ENCODE results near the gene APBB1IP.
"Not testable (repeated sequence)": the region's sequence is repeated elsewhere in the genome, so short reads cannot be mapped to it uniquely, and the experiment has no call there.

The APBB1IP gene, protein sequence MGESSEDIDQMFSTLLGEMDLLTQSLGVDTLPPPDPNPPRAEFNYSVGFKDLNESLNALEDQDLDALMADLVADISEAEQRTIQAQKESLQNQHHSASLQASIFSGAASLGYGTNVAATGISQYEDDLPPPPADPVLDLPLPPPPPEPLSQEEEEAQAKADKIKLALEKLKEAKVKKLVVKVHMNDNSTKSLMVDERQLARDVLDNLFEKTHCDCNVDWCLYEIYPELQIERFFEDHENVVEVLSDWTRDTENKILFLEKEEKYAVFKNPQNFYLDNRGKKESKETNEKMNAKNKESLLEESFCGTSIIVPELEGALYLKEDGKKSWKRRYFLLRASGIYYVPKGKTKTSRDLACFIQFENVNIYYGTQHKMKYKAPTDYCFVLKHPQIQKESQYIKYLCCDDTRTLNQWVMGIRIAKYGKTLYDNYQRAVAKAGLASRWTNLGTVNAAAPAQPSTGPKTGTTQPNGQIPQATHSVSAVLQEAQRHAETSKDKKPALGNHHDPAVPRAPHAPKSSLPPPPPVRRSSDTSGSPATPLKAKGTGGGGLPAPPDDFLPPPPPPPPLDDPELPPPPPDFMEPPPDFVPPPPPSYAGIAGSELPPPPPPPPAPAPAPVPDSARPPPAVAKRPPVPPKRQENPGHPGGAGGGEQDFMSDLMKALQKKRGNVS

DNA sequence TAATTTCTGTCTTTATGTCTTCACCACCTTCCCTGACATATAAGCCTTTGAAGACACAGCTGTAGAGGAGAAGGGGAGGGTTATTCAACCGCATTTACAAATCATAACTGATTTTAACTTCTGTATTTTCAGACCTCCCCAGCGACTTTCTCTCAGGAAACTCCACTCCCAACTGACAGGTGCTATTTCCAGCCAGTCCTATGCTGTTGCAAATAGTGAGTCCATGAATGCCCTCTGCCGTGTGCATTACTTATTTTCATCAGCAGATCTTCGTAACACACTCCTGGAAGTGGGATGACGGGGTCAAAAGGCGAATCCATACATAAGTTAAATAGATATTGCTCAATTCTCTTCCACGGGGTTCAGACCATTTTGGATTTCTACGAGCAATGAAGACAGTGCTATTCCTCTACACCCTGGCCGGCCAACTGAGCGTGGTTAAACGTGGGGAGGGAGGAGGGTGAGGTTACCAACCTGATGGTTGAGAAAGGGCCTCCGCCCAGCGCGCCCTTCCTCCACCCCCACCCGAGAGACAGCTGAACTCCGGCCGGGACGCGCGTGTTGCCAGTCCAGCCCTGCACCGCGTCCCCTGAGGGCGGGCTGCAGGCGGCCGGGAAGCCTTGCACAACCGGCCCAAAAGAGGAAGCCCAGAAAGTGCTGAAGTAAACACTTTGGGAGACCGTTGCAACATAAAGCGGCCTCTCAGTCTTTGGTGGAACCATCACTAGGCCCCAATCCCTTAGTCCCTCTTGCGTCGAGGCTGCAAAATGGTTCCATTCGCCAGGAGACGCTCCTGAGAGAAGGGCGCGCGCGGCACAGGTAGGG is at the start of gene APBB1IP:
Gene APBB1IP (plus strand): TSS at position 705 of the 825 bp plus-strand sequence. CDS start 53,986 bp downstream, outside the sequence.
- peak; percentile 30 to 38 for DNase-seq (ENCODE audit: low read depth in 2 of 2)

GRCh38 chr10:26389533-26389932 is 48.6 kb upstream of the APBB1IP start:
- DNase-seq (ENCODE audit: low read depth in 2 of 2) = no peak

DNA sequence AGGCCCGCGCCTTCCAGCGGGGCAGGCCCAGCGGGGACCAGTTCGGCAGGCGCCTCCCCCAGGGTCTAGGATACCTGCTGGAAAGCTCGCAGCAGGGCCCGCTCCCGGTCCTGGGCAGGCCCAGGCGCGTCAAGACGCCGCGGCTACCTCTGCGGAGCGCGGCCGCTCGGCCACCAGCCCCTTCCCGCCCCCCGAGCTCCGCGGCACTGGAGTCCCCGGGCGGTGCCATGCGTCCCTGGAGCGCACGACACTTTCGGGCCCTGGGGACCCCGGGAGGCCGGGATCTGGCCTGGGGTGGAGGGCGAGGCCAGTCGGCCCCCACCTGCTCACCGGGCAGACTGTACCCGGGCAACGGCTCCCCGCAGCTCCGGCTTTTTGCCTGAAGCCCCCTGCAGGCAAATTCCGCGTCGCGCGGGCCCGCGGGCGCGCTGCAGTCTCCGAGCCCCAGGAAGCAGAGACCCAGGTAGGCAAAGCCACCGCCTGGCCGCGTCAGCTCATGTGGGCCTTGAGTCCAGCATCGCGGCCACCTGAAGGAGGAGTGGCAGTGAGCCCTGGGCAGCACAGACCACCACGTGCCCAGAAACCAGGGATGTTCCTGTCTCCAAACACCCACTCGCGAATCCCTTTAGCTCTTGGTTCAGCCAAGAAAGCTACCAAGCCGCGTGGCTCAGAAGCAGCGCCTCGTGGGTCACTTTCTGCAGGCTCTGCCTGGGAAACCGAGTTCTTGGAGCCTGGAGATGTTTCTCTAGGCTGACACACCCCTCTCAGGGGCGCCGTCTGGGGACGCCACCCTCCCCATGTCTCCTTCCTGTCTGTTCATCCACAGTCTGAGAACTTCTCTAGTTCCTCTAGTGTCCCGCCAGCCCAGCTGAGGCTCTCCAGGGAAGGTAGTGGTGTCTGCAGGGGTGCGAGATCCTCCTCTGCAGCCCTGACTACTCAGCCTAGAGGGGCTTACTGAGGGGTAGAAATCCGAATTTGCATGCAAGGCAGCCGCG is 46.1 kb upstream of the APBB1IP start:
- DNase-seq (ENCODE audit: low read depth in 2 of 2) = no peak

DNA sequence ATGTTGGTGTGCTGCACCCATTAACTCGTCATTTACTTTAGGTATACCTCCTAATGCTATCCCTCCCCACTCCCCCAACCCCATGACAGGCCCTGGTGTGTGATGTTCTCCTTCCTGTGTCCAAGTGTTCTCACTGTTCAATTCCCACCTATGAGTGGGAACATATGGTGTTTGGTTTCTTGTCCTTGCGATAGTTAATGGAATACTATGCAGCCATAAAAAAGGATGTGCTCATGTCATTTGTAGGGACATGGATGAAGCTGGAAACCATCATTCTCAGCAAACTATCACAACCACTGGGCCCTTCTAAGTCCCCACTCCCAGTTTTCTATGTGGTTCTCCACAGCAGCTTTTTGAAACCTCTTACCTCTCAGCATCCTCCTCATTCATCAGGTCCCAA is 39.8 kb upstream of the APBB1IP start:
- not testable (repeated sequence) for DNase-seq (ENCODE audit: low read depth in 2 of 2)

DNA sequence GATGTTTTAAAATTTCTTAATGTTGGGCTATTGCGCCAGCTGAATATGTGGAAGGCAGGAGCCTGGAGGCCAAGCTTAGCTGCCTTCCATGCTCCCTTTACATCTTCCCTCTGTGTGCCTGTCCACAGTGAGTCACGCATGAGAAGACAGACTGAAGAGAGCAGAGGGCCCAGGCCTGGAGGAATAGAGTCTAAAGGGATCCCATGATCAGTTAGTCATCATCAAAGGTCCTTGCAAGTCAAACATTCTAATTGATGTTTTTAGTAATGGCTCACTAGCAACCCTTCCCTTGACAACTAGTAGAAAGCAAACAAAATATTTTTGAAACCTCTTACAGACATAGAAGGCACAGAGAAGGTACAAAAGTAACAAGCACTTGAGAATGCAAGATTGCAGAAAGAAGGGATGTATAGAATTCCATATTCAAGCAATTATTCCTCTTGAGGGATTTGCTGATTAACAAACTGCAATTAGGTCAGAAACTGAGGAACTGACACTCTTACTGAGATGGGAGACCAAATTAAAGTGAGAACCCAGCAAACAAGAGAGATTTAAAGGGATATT is 30.7 kb upstream of the APBB1IP start:
- no peak for DNase-seq (ENCODE audit: low read depth in 2 of 2)

- DNase-seq (ENCODE audit: low read depth in 2 of 2) = no peak
Observed at GRCh38 chr10:26408858-26409494, 29.2 kb upstream of the APBB1IP start.

GRCh38 chr10:26410356-26410755 is 27.8 kb upstream of the APBB1IP start:
- DNase-seq (ENCODE audit: low read depth in 2 of 2) = no peak

GRCh38 chr10:26412932-26413331 is 25.2 kb upstream of the APBB1IP start:
- DNase-seq (ENCODE audit: low read depth in 2 of 2) = no peak

GRCh38 chr10:26413375-26413774 is 24.8 kb upstream of the APBB1IP start:
- no peak for DNase-seq (ENCODE audit: low read depth in 2 of 2)

- no peak for DNase-seq (ENCODE audit: low read depth in 2 of 2)
Observed at GRCh38 chr10:26417136-26417535, 21.0 kb upstream of the APBB1IP start.

- DNase-seq (ENCODE audit: low read depth in 2 of 2) = no peak
Observed at GRCh38 chr10:26422977-26423376, 15.2 kb upstream of the APBB1IP start.

DNA sequence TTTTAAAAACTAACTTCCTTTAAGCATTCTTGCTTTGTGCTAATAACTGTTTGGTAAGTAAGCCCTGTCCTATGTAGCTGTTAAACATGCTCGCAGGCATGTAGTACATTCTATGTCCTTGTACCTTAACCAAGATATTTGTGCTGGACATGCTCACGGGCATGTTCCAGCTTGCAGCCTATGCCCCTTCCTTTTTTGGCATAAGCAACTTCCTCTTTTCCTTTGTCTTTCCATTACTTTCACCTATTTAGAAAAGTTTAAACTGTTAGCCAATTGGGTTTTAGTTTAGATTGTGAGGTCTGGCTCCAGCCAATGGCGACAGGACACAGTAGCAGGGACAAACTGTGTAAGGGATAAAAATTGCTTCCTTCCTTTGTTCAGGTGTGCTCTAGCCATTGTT is 14.4 kb upstream of the APBB1IP start:
- no peak for DNase-seq (ENCODE audit: low read depth in 2 of 2)

DNA sequence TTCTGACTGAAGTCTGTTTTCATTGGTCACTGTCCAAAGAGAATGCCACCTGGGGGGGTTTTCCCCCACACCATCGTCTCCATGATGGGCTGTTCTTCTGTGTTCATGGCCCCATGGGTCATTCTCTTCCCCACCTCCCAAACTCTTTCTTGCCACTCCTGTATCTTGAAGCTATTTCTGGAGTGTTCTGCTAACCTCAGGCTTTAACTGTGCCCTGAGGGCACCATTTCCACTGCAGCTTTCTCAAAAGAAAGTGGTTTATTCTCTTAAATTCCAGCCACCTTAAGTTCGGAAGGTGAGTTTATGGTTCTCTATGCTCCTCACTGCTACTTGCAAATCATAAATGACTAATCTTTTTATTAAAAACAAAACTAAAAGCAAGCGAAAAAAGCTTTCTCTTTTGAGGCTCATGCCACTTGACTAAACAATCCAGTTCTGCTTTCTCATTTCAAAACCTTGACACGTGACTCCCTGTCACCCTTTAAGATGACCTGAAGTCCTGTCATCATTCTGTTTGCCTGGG is 7.4 kb upstream of the APBB1IP start:
- no peak for DNase-seq (ENCODE audit: low read depth in 2 of 2)

DNA sequence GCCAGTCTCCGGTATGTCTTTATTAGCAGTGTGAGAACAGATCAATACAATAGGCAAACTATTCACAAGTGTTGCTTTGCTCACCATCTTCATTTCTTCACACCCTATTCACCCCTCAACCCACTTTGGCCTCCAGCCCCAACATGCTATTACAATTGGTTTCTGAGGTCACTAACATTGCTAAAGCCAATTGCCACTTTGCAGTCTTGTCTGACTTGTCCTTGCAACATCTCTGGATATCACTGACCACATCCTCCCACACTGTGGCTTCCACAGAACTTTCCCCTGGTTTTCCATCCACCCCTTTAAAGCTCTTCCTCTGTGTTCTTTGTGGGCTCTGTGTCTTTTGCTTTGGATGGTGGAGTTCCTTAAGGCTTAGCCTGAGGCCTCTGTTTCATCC is 5.2 kb upstream of the APBB1IP start:
- DNase-seq (ENCODE audit: low read depth in 2 of 2) = no peak

GRCh38 chr10:26435852-26436251 is 2.3 kb upstream of the APBB1IP start:
- no peak for DNase-seq (ENCODE audit: low read depth in 2 of 2)

GRCh38 chr10:26436848-26437247 is 1.3 kb upstream of the APBB1IP start:
- no peak for DNase-seq (ENCODE audit: low read depth in 2 of 2)

DNA sequence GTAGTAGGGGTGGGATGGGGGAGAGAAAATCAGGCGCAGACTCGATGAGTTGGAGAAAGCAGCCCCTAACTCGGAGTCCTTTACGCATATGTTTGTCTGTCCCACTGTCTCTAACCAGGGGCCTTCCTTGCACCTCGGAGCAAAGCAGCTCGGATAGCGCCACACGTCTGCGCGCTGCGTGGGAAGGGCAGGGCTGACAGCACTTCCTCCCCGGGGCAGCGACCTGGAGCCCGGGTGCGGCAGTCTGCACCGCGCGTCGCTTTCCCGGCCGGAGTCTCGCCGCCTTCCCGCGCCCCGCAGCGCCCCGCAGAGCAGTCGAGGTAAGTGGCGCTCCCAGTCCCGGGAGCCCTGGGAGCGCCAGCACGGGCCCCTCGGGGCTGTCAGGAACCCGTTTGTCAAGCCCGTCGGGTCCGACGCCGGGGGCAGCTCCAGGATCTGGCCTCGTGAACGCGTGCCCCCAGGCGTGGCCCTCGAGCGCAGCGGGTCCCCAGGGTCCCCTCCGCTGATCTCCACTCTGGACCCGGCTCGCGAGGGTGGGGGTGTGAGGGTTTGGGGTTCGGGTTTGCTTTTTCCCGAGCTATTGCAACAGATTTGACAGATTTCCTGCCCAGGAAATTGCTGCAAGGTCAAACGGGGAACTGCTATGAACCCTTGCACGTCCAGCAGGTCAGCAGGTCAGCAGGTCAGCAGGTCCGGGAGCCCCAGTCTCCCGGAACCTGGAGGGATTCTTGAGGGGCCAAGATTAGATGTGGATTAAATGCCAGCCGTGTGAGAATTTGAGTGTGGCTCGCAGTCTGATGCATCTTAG is 597 bp downstream of the APBB1IP start:
- peak; percentile 65 to 70 for DNase-seq (ENCODE audit: low read depth in 2 of 2)

- no peak for DNase-seq (ENCODE audit: low read depth in 2 of 2)
Observed at GRCh38 chr10:26439406-26440087, 1.4 kb downstream of the APBB1IP start.

GRCh38 chr10:26440088-26440470 is 1.9 kb downstream of the APBB1IP start:
- DNase-seq (ENCODE audit: low read depth in 2 of 2) = no peak
